GM19025 (cell line): ENCODE measurements around the gene OBSCN.
"Not testable (repeated sequence)": the region's sequence is repeated elsewhere in the genome, so short reads cannot be mapped to it uniquely, and the experiment has no call there.

Experiments
- ATAC-seq: cut with Tn5 transposase; IDR thresholded peaks from one replicate; pipeline ENCODE4 v1.9.1; 2021; ENCODE audit warnings: mild to moderate bottlenecking, low read depth, moderate library complexity; ENCODE audit not compliant: unreplicated experiment

Gene OBSCN

DNA sequence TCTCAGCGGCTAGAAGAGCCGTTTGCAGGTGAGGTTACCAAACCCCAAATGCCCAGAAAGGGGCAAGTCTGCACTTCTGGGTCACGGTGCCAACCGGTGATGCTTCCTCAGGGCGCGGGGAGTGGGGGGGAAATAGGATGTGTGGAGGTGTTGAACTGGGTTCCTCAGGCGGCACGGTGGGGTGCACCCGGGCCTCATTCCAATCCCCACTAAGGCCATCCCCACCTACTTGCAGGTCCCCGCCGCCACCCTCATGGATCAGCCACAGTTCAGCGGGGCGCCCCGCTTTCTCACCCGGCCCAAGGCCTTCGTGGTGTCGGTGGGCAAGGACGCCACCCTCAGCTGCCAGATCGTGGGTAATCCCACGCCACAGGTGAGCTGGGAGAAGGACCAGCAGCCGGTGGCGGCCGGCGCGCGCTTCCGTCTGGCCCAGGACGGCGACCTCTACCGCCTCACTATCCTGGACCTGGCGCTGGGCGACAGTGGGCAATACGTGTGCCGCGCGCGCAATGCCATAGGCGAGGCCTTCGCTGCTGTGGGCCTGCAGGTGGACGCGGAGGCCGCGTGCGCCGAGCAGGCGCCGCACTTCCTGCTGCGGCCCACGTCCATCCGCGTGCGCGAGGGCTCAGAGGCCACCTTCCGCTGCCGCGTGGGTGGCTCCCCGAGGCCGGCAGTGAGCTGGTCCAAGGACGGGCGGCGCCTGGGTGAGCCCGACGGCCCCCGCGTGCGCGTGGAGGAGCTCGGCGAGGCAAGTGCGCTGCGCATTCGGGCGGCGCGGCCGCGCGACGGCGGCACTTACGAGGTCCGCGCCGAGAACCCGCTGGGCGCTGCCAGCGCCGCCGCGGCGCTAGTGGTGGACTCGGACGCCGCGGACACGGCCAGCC lies 3.9 kb downstream of the OBSCN start:
- ATAC-seq: no peak

GRCh38 chr1:228212415-228212965 lies 4.6 kb downstream of the OBSCN start:
- ATAC-seq: no peak

GRCh38 chr1:228212966-228213844 lies 5.4 kb downstream of the OBSCN start:
- ATAC-seq: peak; percentile 97

- ATAC-seq: no peak
These were observed 6.3 kb downstream of the OBSCN start for GRCh38 chr1:228213917-228214808.

DNA sequence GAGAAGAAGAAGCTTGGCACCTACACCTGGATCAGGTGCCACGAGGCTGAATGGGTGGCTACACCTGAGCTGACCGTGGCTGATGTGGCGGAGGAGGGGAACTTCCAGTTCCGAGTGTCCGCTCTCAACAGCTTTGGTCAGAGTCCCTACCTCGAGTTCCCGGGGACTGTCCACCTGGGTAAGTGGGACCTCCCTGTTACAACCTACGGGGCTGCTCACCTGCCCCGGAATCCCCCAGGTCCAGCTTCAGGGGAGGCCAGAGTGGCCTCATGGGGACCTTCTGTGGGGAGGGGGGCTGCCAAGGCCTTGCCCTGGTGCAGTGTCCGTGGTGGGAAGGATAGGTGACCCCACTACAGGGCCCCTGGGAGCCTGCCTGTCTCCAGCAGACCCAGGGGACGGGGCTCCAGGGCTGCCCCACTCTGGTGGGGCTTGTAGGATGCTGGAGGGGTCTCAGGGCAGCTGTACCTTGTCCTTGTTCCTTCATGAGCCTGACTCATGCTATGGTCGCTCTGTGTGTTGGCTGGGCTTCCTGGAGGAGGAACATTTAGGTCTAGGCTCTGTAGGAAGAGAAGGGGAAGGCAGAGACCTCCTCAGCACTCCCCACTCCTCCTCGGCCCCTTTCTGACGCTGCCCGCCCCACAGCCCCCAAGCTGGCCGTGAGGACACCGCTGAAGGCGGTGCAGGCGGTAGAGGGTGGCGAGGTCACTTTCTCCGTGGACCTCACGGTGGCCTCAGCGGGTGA lies 7.2 kb downstream of the OBSCN start:
- no peak for ATAC-seq

DNA sequence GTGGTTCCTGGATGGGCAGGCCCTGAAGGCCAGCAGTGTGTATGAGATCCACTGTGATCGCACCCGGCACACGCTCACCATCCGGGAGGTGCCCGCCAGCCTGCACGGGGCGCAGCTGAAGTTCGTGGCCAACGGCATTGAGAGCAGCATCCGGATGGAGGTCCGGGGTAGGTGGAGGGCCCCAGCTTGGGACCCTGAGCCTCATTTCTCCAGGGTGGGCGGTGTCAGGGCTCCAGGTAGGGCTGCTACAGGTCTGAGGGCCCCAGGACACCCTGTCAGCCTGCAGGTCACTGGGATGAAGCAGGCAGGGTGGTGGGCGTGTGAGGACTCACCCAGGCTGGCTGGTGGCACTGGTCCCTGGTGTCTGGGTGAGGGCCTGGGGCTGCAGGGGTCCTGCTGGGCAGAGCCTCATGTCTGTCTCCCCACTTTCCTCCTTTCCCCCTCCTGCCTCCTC lies 7.8 kb downstream of the OBSCN start:
- no peak for ATAC-seq

GRCh38 chr1:228216371-228217320 lies 8.8 kb downstream of the OBSCN start:
- ATAC-seq: no peak

- ATAC-seq: no peak
These were observed 9.9 kb downstream of the OBSCN start for GRCh38 chr1:228217551-228218344.

- no peak for ATAC-seq
These were observed 10.8 kb downstream of the OBSCN start for GRCh38 chr1:228218513-228219244.

GRCh38 chr1:228219245-228219961 lies 11.6 kb downstream of the OBSCN start:
- ATAC-seq: no peak

DNA sequence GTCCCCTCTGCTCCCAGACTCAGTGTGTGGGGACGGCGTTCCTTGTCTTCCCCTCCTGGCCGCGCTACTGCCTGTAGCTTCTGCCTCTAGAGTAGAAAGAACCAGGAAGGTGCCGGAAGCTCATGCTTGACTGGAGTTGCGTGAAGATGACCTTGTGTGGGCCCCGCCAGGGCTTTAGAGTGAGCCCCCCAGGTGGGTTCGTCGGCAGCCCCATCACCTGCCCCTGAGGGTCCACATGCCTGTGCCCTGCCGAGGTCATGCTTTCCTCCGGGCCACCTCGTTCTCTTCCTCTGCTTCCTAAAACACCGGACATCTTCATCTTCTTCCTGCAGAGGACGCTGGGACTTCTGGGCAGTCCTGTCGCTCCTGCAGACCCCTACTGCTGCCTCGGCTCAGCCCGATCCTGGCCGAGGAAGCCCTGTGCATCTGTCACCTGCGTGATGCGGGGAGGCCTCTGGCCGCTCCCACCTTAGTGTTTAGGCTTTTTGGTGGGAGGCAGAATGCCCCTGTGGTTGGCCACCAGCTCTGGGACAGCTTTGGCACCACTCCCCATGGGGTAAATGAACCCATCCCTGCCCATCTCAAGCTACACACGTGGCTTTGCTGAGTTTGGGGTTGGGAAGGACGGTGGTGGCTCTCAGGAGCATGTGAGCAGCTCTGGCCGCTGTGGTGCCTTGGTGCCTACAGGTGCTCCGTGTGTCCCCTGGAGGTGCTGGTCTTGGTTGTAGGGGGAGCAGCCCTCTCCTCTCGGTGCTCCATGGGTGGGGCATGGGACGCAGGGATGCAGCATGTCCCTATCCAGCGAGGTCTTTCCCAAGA lies 12.3 kb downstream of the OBSCN start:
- no peak for ATAC-seq

DNA sequence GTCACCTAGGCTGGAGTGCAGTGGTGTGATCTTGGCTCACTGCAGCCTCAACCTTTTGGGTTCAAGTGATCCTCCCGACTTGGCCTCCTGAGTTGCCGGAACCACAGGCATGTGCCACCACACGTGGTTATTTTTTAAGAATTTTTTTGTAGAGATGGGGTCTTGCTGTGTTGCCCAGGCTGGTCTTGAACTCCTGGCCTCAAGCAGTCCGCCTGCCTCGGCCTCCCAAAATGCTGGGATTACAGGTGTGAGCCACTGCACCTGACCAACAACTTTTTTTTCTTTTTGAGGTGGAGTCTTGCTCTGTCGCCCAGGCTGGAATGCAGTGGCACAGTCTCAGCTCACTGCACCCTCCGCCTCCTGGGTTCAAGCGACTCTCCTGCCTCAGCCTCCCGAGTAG lies 13.3 kb downstream of the OBSCN start:
- not testable (repeated sequence) for ATAC-seq

DNA sequence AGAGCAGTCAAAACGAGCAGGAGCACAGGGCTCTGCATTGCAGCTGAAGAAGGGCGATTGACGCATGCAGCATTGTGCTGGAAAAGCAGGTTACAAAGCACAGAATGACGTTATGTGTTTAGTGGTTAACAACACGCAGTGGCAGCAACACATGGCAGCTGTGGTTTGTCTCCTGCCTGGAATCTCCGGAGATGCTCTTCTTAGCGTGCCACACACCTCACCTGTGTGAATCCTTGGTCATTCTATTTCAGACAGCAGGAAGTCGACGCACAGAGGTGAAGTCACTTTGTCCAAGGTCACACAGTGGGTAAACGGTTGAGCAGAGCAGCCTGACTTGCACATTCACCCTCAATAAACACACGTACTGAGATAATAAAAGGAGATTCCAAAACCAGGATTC lies 14.7 kb downstream of the OBSCN start:
- ATAC-seq: no peak

DNA sequence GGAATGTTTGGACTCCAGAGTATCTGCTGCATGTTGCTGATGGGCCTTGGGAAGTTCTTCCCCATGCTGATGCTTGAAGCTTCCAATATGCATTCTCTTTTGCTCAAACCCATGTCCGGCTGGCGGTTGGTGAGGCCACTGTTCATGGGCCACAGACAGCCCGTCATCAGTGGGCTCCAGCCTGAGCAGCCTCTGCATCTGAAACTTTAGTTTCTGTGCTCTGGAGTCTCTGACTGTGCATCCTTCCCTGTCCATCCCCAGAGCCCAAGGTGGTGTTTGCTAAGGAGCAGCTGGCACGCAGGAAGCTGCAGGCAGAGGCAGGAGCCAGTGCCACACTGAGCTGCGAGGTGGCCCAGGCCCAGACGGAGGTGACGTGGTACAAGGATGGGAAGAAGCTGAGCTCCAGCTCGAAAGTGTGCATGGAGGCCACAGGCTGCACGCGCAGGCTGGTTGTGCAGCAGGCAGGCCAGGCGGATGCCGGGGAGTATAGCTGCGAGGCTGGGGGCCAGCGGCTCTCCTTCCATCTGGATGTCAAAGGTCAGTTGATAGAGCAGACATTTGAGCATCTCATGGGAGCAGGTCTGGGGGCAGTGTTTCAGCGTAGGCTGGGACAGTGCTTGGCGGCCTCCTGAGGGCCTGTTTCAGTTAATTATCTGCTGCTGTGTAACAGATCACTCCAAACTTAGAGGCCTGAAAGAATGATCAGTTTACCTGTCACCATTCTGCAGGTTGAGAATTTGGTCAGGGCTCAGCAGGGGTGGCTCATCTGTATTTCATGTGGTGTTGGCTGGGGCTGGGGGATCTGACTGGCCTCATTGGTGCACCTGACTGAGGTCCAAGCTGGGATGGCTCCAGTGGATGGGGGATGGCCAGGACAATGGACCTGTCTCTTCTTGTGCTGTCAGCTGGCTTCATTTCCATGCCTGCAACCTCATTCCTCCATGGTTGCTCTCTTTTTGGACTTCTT lies 16.6 kb downstream of the OBSCN start:
- no peak for ATAC-seq
